Activated CD8-positive, alpha-beta T cell treated with anti-CD3 and anti-CD28 coated beads for 36 hours (primary cell): ENCODE results near the gene TP73. TPM values are rescaled to one million over a fixed set of nuclear protein-coding genes. Genes with fewer than 3 reads are reported as not detected.

ENCODE experiments used
- ATAC-seq: fragments of 200-7000 bp; cut with Tn5 transposase; one replicate; pipeline ENCODE4 v1.10.0; 2021; ENCODE audit warnings: mild to moderate bottlenecking, moderate library complexity
- CTCF ChIA-PET: fragments of 350-600 bp; sonication (Branson Sonifier 250); formaldehyde crosslinking; loops from one replicate; lab custom pipeline; 2021; ENCODE audit warnings: antibody characterized with exemption; lab: Charles Lee
- POLR2A ChIA-PET: fragments of 350-600 bp; sonication (Branson Sonifier 250); formaldehyde crosslinking; loops from one replicate; lab custom pipeline; 2021; ENCODE audit warnings: antibody characterized with exemption; lab: Charles Lee
- DNase-seq: peaks from one replicate; pipeline ENCODE4 v3.0.0-alpha.2; 2020
- H3K27ac Mint-ChIP-seq: one replicate; pipeline ENCODE4 v1.8.0; 2021; ENCODE audit warnings: mild to moderate bottlenecking, mixed read lengths
- H3K27me3 Mint-ChIP-seq: one replicate; pipeline ENCODE4 v1.8.0; 2021; ENCODE audit warnings: mixed read lengths
- H3K36me3 Mint-ChIP-seq: one replicate; pipeline ENCODE4 v1.8.0; 2021; ENCODE audit warnings: low read depth, mixed read lengths
- H3K4me1 Mint-ChIP-seq: one replicate; pipeline ENCODE4 v1.8.0; 2021; ENCODE audit warnings: low read depth, mixed read lengths
- H3K4me3 Mint-ChIP-seq: one replicate; pipeline ENCODE4 v1.8.0; 2021; ENCODE audit warnings: mild to moderate bottlenecking, moderate library complexity, mixed read lengths
- H3K9me3 Mint-ChIP-seq: one replicate; pipeline ENCODE4 v1.8.0; 2021; ENCODE audit warnings: mixed read lengths
- CTCF ChIP-seq: fragments of 200-600 bp; IDR thresholded peaks from one replicate; pipeline ENCODE4 v1.8.0; 2022; ENCODE audit warnings: antibody characterized with exemption, mild to moderate bottlenecking
- intact Hi-C: fragments of 100-400 bp; cut with micrococcal nuclease; formaldehyde crosslinking; loops from one replicate; pipeline ENCODE4 v1.10.0; 2022
- total RNA-seq, 2 experiments: library from RNA; stranded (reverse); gene quantifications; one replicate each; pipeline ENCODE4 v1.2.3, GENCODE V29; 2021

TP73 gene
- total RNA-seq, 2 experiments from 2014 or later, result 0.60 to 0.68 TPM

- no peak for ATAC-seq
- H3K9me3 Mint-ChIP-seq, result no peaks in the 10 kb centered on the region
- ChIA-PET CTCF (interaction anchor here (1.5 kb wide), 1 partner anchor 20 kb away, joined by 3 read pairs; no protein-coding TSS in a partner anchor), POLR2A (no interaction called here)
- no peak overlapping the region for H3K27ac Mint-ChIP-seq
- TF ChIP-seq CTCF, result no peak
- H3K27me3 Mint-ChIP-seq, result peaks cover 16% of the 10 kb centered on the region
- no peak for DNase-seq
- no peak overlapping the region for H3K4me3 Mint-ChIP-seq
- H3K36me3 Mint-ChIP-seq, result no peaks in the 10 kb centered on the region
- H3K4me1 Mint-ChIP-seq, result peaks cover 2% of the 10 kb centered on the region
- intact Hi-C loops, result no loop called here
Measured at GRCh38 chr1:3683197-3683596, 30.9 kb downstream of the TP73 start.

GRCh38 chr1:3683992-3684391 lies 31.7 kb downstream of the TP73 start:
- intact Hi-C loops, result no loop called here
- DNase-seq (no peak), ATAC-seq (no peak)
- Mint-ChIP-seq H3K9me3 (no peaks in the 10 kb centered on the region), H3K36me3 (no peaks in the 10 kb centered on the region), H3K4me3 (no peak overlapping the region), H3K27me3 (peaks cover 13% of the 10 kb centered on the region), H3K4me1 (peaks cover 2% of the 10 kb centered on the region), H3K27ac (no peak overlapping the region)
- no peak for TF ChIP-seq CTCF
- POLR2A ChIA-PET, result no interaction called here
- CTCF ChIA-PET, result interaction anchor here (1.5 kb wide), 1 partner anchor 20 kb away, joined by 3 read pairs; no protein-coding TSS in a partner anchor

GRCh38 chr1:3685222-3685621 lies 32.9 kb downstream of the TP73 start:
- H3K27me3 Mint-ChIP-seq, result peaks cover 2% of the 10 kb centered on the region
- H3K27ac Mint-ChIP-seq, result no peak overlapping the region
- no peaks in the 10 kb centered on the region for H3K36me3 Mint-ChIP-seq
- ChIA-PET POLR2A (interaction anchor here (0.5 kb wide), 1 partner anchor 148 kb away, joined by 3 read pairs; no protein-coding TSS in a partner anchor), CTCF (interaction anchor here (2.2 kb wide), 1 partner anchor 10 kb away, joined by 5 read pairs; no protein-coding TSS in a partner anchor)
- ATAC-seq (no peak), DNase-seq (no peak)
- no peak for TF ChIP-seq CTCF
- no peaks in the 10 kb centered on the region for H3K9me3 Mint-ChIP-seq
- intact Hi-C loops, result no loop called here
- no peak overlapping the region for H3K4me3 Mint-ChIP-seq
- H3K4me1 Mint-ChIP-seq, result no peaks in the 10 kb centered on the region

GRCh38 chr1:3685906-3686305 lies 33.6 kb downstream of the TP73 start:
- no peaks in the 10 kb centered on the region for H3K9me3 Mint-ChIP-seq
- H3K4me3 Mint-ChIP-seq, result no peak overlapping the region
- no peaks in the 10 kb centered on the region for H3K36me3 Mint-ChIP-seq
- H3K27me3 Mint-ChIP-seq, result peaks cover 2% of the 10 kb centered on the region
- no peak overlapping the region for H3K27ac Mint-ChIP-seq
- no peak for TF ChIP-seq CTCF
- CTCF ChIA-PET, result interaction anchor here (1.2 to 2.2 kb wide), 2 partner anchors 10 to 39 kb away, joined by 3 to 5 read pairs; no protein-coding TSS in a partner anchor
- ATAC-seq, result no peak
- H3K4me1 Mint-ChIP-seq, result no peaks in the 10 kb centered on the region
- POLR2A ChIA-PET, result no interaction called here
- intact Hi-C loops, result no loop called here
- DNase-seq, result no peak

GRCh38 chr1:3687504-3687903 lies 35.2 kb downstream of the TP73 start:
- Mint-ChIP-seq H3K4me1 (no peaks in the 10 kb centered on the region), H3K36me3 (no peaks in the 10 kb centered on the region), H3K4me3 (no peak overlapping the region), H3K9me3 (no peaks in the 10 kb centered on the region), H3K27ac (no peak overlapping the region), H3K27me3 (peaks cover 3% of the 10 kb centered on the region)
- ATAC-seq (no peak), DNase-seq (no peak)
- intact Hi-C loops, result no loop called here
- POLR2A ChIA-PET, result no interaction called here
- no peak for TF ChIP-seq CTCF
- CTCF ChIA-PET, result interaction anchor here (2.2 kb wide), 1 partner anchor 8 kb away, joined by 5 read pairs; no protein-coding TSS in a partner anchor
